Mesothelial cell of epicardium (in vitro differentiated cells): ENCODE data around the gene ARL15. TPM values are rescaled to one million over a fixed set of nuclear protein-coding genes. Genes with fewer than 3 reads are reported as not detected.

ENCODE experiments used
- DNase-seq, 2 experiments: peaks; one replicate each; pipeline ENCODE4 v3.0.0; 2021; ENCODE audit warnings: low spot score in 2 of 2; ENCODE audit not compliant: unreplicated experiment in 2 of 2
- H3K27ac Mint-ChIP-seq: 2 replicates; pipeline ENCODE4 v1.8.0; 2021; ENCODE audit warnings: mixed read lengths
- H3K27me3 Mint-ChIP-seq: 2 replicates; pipeline ENCODE4 v1.8.0; 2021; ENCODE audit warnings: low read depth, mixed read lengths
- H3K36me3 Mint-ChIP-seq: 2 replicates; pipeline ENCODE4 v1.8.0; 2021; ENCODE audit warnings: mixed read lengths
- H3K4me1 Mint-ChIP-seq: 2 replicates; pipeline ENCODE4 v1.8.0; 2021; ENCODE audit warnings: mixed read lengths
- H3K4me3 Mint-ChIP-seq: 2 replicates; pipeline ENCODE4 v1.8.0; 2021; ENCODE audit warnings: mild to moderate bottlenecking, moderate library complexity, mixed read lengths
- H3K9me3 Mint-ChIP-seq: 2 replicates; pipeline ENCODE4 v1.8.0; 2021; ENCODE audit warnings: mixed read lengths
- total RNA-seq: library from RNA; stranded (reverse); gene quantifications from 3 replicates; pipeline ENCODE4 v1.2.1, GENCODE V29; 2021
- TF ChIP-seq, protein P1 (sequence below): fragments of 200-600 bp; sonication (generic); IDR thresholded peaks from one replicate; pipeline ENCODE4 v1.5.0; 2021; ENCODE audit warnings: antibody characterized with exemption; ENCODE audit not compliant: unreplicated experiment

Gene ARL15
- total RNA-seq, 1 donor from 2014 or later: 24.8 TPM

DNA sequence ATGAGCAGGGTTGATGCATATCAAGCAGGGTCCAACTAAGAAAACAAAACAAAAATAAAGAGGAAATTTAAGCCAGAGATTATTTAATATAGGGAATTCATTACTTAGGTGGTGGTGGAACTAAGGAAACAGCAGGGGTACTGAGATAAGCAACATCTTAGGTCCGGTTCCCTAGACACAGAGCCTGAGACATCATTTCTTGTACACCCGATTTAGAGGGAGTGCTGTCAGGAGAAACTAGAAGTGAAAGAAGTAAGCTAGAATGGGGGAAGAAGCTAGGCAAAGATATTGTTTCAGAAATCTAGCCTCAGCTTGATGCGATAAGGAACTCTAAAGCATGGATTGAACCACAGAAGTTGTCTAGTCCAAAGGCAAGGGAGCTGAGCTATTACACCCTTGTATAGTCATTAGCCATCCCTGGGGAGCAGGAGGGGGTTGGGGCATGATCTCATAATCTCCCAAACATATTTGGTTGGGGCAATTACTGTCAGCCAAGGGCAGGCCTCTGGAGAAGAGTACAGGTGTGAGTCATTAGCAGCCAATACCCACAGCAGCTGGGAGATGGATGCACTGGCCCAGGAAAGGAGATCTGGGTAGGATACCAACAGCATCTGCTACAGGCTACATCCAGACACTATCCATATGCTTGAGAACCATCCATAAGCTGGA, 194.5 kb downstream of the ARL15 start:
- Mint-ChIP-seq H3K9me3 (peaks cover 5% of the 10 kb centered on the region), H3K27me3 (no peaks in the 10 kb centered on the region), H3K36me3 (no peaks in the 10 kb centered on the region), H3K4me3 (no peak overlapping the region), H3K4me1 (peaks cover 13% of the 10 kb centered on the region), H3K27ac (no peak overlapping the region)
- no peak for DNase-seq
- TF ChIP-seq, protein P1, sequence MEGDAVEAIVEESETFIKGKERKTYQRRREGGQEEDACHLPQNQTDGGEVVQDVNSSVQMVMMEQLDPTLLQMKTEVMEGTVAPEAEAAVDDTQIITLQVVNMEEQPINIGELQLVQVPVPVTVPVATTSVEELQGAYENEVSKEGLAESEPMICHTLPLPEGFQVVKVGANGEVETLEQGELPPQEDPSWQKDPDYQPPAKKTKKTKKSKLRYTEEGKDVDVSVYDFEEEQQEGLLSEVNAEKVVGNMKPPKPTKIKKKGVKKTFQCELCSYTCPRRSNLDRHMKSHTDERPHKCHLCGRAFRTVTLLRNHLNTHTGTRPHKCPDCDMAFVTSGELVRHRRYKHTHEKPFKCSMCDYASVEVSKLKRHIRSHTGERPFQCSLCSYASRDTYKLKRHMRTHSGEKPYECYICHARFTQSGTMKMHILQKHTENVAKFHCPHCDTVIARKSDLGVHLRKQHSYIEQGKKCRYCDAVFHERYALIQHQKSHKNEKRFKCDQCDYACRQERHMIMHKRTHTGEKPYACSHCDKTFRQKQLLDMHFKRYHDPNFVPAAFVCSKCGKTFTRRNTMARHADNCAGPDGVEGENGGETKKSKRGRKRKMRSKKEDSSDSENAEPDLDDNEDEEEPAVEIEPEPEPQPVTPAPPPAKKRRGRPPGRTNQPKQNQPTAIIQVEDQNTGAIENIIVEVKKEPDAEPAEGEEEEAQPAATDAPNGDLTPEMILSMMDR: no peak

- TF ChIP-seq, protein P1: no peak
- H3K36me3 Mint-ChIP-seq: no peaks in the 10 kb centered on the region
- peak overlapping the region; percentile 56 for H3K27ac Mint-ChIP-seq
- no peaks in the 10 kb centered on the region for H3K9me3 Mint-ChIP-seq
- DNase-seq: no peak
- H3K27me3 Mint-ChIP-seq: no peaks in the 10 kb centered on the region
- peaks cover 13% of the 10 kb centered on the region for H3K4me1 Mint-ChIP-seq
- no peak overlapping the region for H3K4me3 Mint-ChIP-seq
Observed at GRCh38 chr5:54113060-54113459, 197.3 kb downstream of the ARL15 start.

- peaks cover 13% of the 10 kb centered on the region for H3K4me1 Mint-ChIP-seq
- H3K27me3 Mint-ChIP-seq: no peaks in the 10 kb centered on the region
- no peaks in the 10 kb centered on the region for H3K36me3 Mint-ChIP-seq
- H3K9me3 Mint-ChIP-seq: no peaks in the 10 kb centered on the region
- no peak for DNase-seq
- no peak overlapping the region for H3K27ac Mint-ChIP-seq
- H3K4me3 Mint-ChIP-seq: no peak overlapping the region
- TF ChIP-seq, protein P1: no peak
Observed at GRCh38 chr5:54109626-54110330, 200.6 kb downstream of the ARL15 start.

DNA sequence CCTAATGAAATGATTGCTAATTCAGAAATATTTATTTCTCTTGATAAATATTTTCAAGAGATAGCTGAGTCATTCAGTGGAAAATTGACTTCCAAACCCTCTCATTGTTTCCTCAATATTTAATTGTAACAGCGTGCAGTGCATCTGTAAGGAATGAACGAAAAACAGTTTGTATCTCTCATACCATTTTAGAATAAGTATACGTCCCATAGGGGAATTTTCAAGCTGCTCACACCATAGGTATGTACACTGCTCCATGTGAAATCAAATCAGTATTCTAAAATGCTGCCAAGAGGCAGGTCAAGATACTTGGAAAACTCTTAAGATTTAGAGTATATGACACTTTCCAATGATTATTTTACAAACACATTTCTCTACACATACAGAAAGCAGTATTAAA, 202.2 kb downstream of the ARL15 start:
- no peaks in the 10 kb centered on the region for H3K36me3 Mint-ChIP-seq
- H3K4me3 Mint-ChIP-seq: no peak overlapping the region
- no peaks in the 10 kb centered on the region for H3K9me3 Mint-ChIP-seq
- H3K27me3 Mint-ChIP-seq: no peaks in the 10 kb centered on the region
- no peak for DNase-seq
- H3K27ac Mint-ChIP-seq: no peak overlapping the region
- peaks cover 8% of the 10 kb centered on the region for H3K4me1 Mint-ChIP-seq
- TF ChIP-seq, protein P1: no peak

DNA sequence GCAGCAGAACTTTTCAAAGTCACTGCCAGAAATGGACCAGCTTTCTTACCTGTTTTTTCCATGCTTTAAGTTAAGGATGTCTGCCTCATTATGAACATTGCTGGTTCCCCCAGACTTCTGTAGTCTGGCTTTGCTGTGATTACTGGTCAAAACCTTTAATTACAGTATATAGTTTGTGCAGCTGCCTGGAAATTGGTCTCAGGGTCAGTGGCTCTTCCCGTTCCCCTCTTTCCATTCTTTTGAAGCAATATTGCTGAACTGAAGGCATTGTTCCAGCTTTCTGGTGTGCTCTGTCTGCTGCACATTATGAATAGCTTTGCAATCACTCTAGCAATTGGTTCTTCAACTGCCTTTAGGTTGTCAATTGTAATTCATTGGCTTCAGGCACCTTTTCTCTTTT, 206.5 kb downstream of the ARL15 start:
- TF ChIP-seq, protein P1: no peak
- no peak overlapping the region for H3K27ac Mint-ChIP-seq
- no peaks in the 10 kb centered on the region for H3K9me3 Mint-ChIP-seq
- no peak overlapping the region for H3K4me3 Mint-ChIP-seq
- no peaks in the 10 kb centered on the region for H3K27me3 Mint-ChIP-seq
- DNase-seq: no peak
- no peaks in the 10 kb centered on the region for H3K4me1 Mint-ChIP-seq
- H3K36me3 Mint-ChIP-seq: no peaks in the 10 kb centered on the region
